Tibial artery (tissue), 4 donors: Measurements from ENCODE around the gene WDR43.

Experiments
- DNase-seq, 2 donors: peaks; one replicate each; pipeline ENCODE4 v3.0.0-alpha.2; 2019
- H3K27ac ChIP-seq, 2 donors: fragments of 200-600 bp; sonication (generic) in 1 of 2; 1 replicate in 1 of 2; 2 replicates in 1 of 2; pipeline ENCODE4 v1.5.1; 2018 to 2019; ENCODE audit warnings: mild to moderate bottlenecking in 1 of 2
- H3K27me3 ChIP-seq, 2 donors: fragments of 200-600 bp; sonication (generic) in 1 of 2; one replicate each; pipeline versions ENCODE4 v1.5.1 to v1.6.0; 2016 to 2019
- H3K36me3 ChIP-seq, 3 donors: fragments of 200-600 bp; sonication (generic) in 2 of 3; one replicate each; pipeline ENCODE4 v1.5.1; 2016 to 2019; ENCODE audit warnings: mild to moderate bottlenecking in 2 of 3
- H3K4me1 ChIP-seq, 4 donors: fragments of 200-600 bp; sonication (generic) in 2 of 4; 1 replicate in 3 of 4; 2 replicates in 1 of 4; pipeline ENCODE4 v1.5.1; 2016 to 2019
- H3K4me3 ChIP-seq, 2 donors: fragments of 200-600 bp; sonication (generic) in 1 of 2; 1 replicate in 1 of 2; 2 replicates in 1 of 2; pipeline ENCODE4 v1.5.1; 2018 to 2019; ENCODE audit warnings: mild to moderate bottlenecking in 2 of 2
- H3K9me3 ChIP-seq, 3 donors: fragments of 200-600 bp; sonication (generic) in 1 of 3; one replicate each; pipeline ENCODE4 v1.5.1; 2016 to 2019
- intact Hi-C: fragments of 100-400 bp; cut with DNase I; formaldehyde crosslinking; loops from one replicate; pipeline ENCODE4 v1.15.0; 2023; ENCODE audit warnings: low total_unique reads
- TF ChIP-seq, protein P1 (sequence below), 2 experiments: fragments of 200-600 bp in 1 of 2; fragments of 450-650 bp in 1 of 2; IDR thresholded peaks; one replicate each; pipeline ENCODE4 v1.5.1; 2017 to 2019; ENCODE audit warnings: antibody characterized with exemption in 2 of 2, mild to moderate bottlenecking in 1 of 2, moderate library complexity in 1 of 2

WDR43 gene

DNA sequence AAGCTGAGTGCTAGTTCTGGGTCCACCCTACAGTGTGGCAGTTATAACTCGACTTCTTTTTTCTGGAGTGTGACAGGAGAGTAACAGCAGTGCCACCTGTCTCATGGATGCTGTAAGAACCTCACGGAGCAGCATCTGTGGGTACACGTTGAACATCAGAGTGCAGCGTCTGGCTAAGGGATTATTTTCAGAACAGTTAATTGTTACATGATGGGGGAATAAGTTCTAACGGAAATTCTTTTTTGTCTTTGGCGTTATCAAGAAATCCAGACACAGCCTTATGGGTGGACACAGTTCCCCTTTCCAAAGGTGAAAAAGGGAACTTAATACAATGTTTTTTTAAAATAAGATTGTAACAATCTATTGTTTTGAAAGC, 58.4 kb downstream of the WDR43 start:
- H3K27ac ChIP-seq: peak overlapping the region in 1 of 2 donors; percentile 5

DNA sequence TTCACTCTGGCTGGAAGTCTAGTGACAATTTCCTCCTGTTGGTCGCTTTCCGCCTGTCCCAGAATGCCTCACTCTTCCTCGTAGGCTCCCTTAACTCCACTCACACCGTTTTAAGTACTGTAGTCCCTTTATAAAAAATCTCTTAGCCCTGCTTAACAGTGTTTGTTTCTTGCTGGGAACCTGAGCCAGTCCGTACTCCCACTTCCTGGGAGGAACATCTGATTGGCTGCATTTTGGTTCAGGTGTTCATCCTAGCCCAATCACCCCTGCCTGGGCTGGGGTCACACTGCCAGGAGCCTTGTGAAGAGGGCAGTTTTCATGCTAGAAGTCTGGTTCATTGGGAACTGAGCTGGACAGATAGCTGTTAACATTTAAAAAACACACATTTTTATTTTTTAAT, 61.0 kb downstream of the WDR43 start:
- intact Hi-C loops: no loop called here
- H3K9me3 ChIP-seq: no peaks in the 10 kb centered on the region
- no peaks in the 10 kb centered on the region for H3K36me3 ChIP-seq
- H3K27ac ChIP-seq: no peak overlapping the region
- no peak overlapping the region for H3K4me3 ChIP-seq
- TF ChIP-seq, protein P1, sequence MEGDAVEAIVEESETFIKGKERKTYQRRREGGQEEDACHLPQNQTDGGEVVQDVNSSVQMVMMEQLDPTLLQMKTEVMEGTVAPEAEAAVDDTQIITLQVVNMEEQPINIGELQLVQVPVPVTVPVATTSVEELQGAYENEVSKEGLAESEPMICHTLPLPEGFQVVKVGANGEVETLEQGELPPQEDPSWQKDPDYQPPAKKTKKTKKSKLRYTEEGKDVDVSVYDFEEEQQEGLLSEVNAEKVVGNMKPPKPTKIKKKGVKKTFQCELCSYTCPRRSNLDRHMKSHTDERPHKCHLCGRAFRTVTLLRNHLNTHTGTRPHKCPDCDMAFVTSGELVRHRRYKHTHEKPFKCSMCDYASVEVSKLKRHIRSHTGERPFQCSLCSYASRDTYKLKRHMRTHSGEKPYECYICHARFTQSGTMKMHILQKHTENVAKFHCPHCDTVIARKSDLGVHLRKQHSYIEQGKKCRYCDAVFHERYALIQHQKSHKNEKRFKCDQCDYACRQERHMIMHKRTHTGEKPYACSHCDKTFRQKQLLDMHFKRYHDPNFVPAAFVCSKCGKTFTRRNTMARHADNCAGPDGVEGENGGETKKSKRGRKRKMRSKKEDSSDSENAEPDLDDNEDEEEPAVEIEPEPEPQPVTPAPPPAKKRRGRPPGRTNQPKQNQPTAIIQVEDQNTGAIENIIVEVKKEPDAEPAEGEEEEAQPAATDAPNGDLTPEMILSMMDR (IDR thresholded peaks at IDR 0.05): no peak
- H3K4me1 ChIP-seq: peaks cover 0 to 14% (median 0%) of the 10 kb centered on the region in 4 donors
- no peak for DNase-seq
- H3K27me3 ChIP-seq: no peaks in the 10 kb centered on the region

More for the DNA sequence above, 58.4 kb downstream of the WDR43 start:
- no peaks in the 10 kb centered on the region for H3K9me3 ChIP-seq
- intact Hi-C loops: no loop called here
- no peak for DNase-seq
- peaks cover 0 to 10% (median 0%) of the 10 kb centered on the region in 4 donors for H3K4me1 ChIP-seq
- no peaks in the 10 kb centered on the region for H3K27me3 ChIP-seq
- peaks cover 0 to 13% (median 12%) of the 10 kb centered on the region in 3 donors for H3K36me3 ChIP-seq
- TF ChIP-seq, protein P1 (IDR thresholded peaks at IDR 0.05): no peak
- H3K4me3 ChIP-seq: no peak overlapping the region

DNA sequence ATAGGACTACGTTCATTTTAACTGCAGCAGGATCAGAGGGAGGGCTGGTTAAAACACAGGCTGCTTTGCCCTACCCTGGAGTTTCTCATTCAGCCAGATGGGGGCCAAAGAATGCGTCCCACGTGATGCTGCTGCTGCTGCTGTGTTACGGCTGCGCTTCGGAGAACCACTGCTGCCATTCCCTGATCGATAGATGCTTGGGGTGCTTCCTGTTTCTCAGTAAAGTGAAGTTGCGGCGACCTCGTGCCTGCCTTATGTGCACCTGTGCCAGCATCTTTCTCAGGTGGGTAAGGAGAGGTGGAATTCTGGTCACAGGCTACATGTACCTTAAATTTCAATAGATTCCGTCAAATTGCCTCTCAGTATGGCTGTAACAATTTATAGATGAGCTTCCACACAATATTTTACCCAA, 62.0 kb downstream of the WDR43 start:
- peak overlapping the region in 1 of 2 donors; percentile 9 for H3K4me3 ChIP-seq
- intact Hi-C loops: no loop called here
- no peak for DNase-seq

DNA sequence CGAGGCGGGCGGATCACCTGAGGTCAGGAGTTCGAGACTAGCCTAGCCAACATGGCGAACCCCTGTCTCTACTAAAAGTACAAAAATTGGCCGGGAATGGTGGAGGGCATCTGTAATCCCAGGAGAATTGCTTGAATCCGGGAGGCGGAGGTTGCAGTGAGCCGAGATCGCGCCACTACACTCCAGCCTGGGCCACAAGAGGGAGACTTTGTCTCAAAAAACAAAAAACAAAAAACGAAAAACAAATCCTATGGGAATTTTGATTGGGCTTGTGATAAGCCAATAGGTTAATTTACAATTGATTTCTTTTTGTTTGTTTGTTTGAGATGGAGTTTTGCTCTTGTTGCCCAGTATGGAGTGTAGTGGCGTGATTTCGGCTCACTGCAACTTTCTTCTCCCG, 62.4 kb downstream of the WDR43 start:
- H3K27ac ChIP-seq: no peak overlapping the region
- H3K4me3 ChIP-seq: peak overlapping the region in 1 of 2 donors; percentile 9
- no peaks in the 10 kb centered on the region for H3K27me3 ChIP-seq
- no peak for DNase-seq
- H3K4me1 ChIP-seq: peaks cover 0 to 14% (median 0%) of the 10 kb centered on the region in 4 donors
- intact Hi-C loops: no loop called here
- H3K36me3 ChIP-seq: no peaks in the 10 kb centered on the region
- no peaks in the 10 kb centered on the region for H3K9me3 ChIP-seq
- TF ChIP-seq, protein P1 (IDR thresholded peaks at IDR 0.05): no peak

More for the DNA sequence above, 62.0 kb downstream of the WDR43 start:
- Histone ChIP-seq H3K27me3 (no peaks in the 10 kb centered on the region), H3K9me3 (no peaks in the 10 kb centered on the region), H3K27ac (no peak overlapping the region), H3K4me1 (peaks cover 0 to 14% (median 0%) of the 10 kb centered on the region in 4 donors), H3K36me3 (no peaks in the 10 kb centered on the region)
- TF ChIP-seq, protein P1 (IDR thresholded peaks at IDR 0.05): peak in 1 of 2 experiments; percentile 9

DNA sequence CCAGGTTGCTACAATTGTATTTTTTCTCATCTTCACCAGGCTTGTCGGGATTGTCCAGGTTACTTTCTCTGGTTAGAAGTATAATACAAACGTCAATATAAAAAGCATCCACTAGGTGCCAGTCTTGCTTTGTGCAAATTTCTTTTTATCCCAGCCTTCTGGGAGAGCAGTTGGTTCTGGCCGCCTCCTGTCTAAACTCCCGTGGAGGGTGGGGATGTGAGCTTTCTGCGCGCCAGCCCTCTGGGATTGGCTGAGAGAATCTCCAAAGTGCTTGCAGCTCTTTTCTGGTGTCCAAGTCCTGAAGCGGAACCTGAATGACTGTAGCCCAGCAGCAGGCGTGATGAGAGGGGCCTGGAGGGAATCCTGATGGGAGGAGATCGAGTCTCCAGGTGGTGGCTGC, 64.2 kb downstream of the WDR43 start:
- Histone ChIP-seq H3K4me1 (peaks cover 0 to 11% (median 0%) of the 10 kb centered on the region in 4 donors), H3K27me3 (no peaks in the 10 kb centered on the region), H3K27ac (no peak overlapping the region), H3K9me3 (no peaks in the 10 kb centered on the region), H3K4me3 (no peak overlapping the region), H3K36me3 (no peaks in the 10 kb centered on the region)
- intact Hi-C loops: loop anchor here (2.0 kb wide), 1 partner anchor 238 kb away; no protein-coding TSS in a partner anchor
- TF ChIP-seq, protein P1 (IDR thresholded peaks at IDR 0.05): peak; percentile 76 to 81
- peak in 1 of 2 donors; percentile 48 for DNase-seq

DNA sequence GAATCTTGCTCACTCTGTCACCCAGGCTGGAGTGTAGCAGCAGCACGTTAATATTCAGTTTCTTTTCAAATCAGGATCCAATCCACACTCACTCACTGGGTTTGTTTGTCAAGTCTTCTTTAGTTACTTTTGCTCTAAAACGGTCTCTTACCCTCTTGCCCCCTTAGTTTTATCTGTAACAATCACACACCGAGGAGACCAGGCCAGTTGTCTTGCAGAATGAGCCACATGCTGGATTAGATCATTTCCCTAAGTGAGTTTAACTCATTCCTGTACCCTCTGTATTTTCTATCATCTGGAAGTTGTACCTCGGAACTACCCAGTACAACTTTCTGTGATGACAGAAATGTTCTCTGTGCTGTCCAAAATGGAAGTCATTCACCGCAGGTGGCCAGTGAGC, 65.9 kb downstream of the WDR43 start:
- no peak for DNase-seq
- H3K27ac ChIP-seq: no peak overlapping the region
- peaks cover 0 to 11% (median 0%) of the 10 kb centered on the region in 4 donors for H3K4me1 ChIP-seq
- no peaks in the 10 kb centered on the region for H3K27me3 ChIP-seq
- H3K36me3 ChIP-seq: no peaks in the 10 kb centered on the region
- TF ChIP-seq, protein P1 (IDR thresholded peaks at IDR 0.05): no peak
- no peaks in the 10 kb centered on the region for H3K9me3 ChIP-seq
- intact Hi-C loops: no loop called here
- H3K4me3 ChIP-seq: no peak overlapping the region
